Hepatocyte (in vitro differentiated cells): ENCODE results near the gene SERPINB6. TPM values are rescaled to one million over a fixed set of nuclear protein-coding genes. Genes with fewer than 3 reads are reported as not detected.

Source experiments
- DNase-seq: peaks from one replicate; pipeline ENCODE4 v3.0.0-alpha.2; 2016; ENCODE audit warnings: low spot score
- H2AFZ ChIP-seq: fragments of 200-600 bp; sonication (generic); 2 replicates; pipeline ENCODE4 v1.6.0; 2016; ENCODE audit warnings: antibody characterized with exemption, mild to moderate bottlenecking
- H3K27ac ChIP-seq: fragments of 200-600 bp; sonication (generic); 2 replicates; pipeline ENCODE4 v1.5.1; 2016; ENCODE audit warnings: mild to moderate bottlenecking
- H3K27me3 ChIP-seq: fragments of 200-600 bp; sonication (generic); 2 replicates; pipeline ENCODE4 v1.6.1; 2016
- H3K36me3 ChIP-seq: fragments of 200-600 bp; sonication (generic); replicated peaks from 2 replicates; pipeline ENCODE4 v1.5.1; 2016; ENCODE audit warnings: low read depth; ENCODE audit not compliant: insufficient read depth
- H3K4me1 ChIP-seq: fragments of 200-600 bp; sonication (generic); 2 replicates; pipeline ENCODE4 v1.5.1; 2016; ENCODE audit warnings: mild to moderate bottlenecking, moderate library complexity; ENCODE audit not compliant: insufficient read depth
- H3K4me2 ChIP-seq: fragments of 200-600 bp; sonication (generic); 2 replicates; pipeline ENCODE4 v1.6.0; 2016
- H3K4me3 ChIP-seq: fragments of 200-600 bp; sonication (generic); 2 replicates; pipeline ENCODE4 v1.5.1; 2016; ENCODE audit warnings: mild to moderate bottlenecking
- H3K79me2 ChIP-seq: fragments of 200-600 bp; sonication (generic); 2 replicates; pipeline ENCODE4 v1.6.0; 2017; ENCODE audit warnings: mild to moderate bottlenecking
- H3K9me2 ChIP-seq: fragments of 200-600 bp; sonication (generic); replicated peaks from 2 replicates; pipeline ENCODE4 v1.6.0; 2017; ENCODE audit warnings: mild to moderate bottlenecking; ENCODE audit not compliant: insufficient read depth
- H3K9me3 ChIP-seq: fragments of 200-600 bp; sonication (generic); 2 replicates; pipeline ENCODE4 v1.5.1; 2016; ENCODE audit warnings: low read depth, mild to moderate bottlenecking
- H4K20me1 ChIP-seq: fragments of 200-600 bp; sonication (generic); 2 replicates; pipeline ENCODE4 v1.6.0; 2016; ENCODE audit warnings: mild to moderate bottlenecking; ENCODE audit not compliant: insufficient read depth, poor library complexity, severe bottlenecking
- CTCF ChIP-seq: fragments of 200-600 bp; sonication (generic); IDR thresholded peaks from 2 replicates; pipeline ENCODE4 v1.5.1; 2016; ENCODE audit warnings: antibody characterized with exemption, mild to moderate bottlenecking; ENCODE audit not compliant: poor library complexity
- EZH2 ChIP-seq: fragments of 200-600 bp; sonication (generic); IDR thresholded peaks from 2 replicates; pipeline ENCODE4 v1.6.1; 2016; ENCODE audit warnings: antibody characterized with exemption, mild to moderate bottlenecking, borderline replicate concordance
- EZH2phosphoT487 ChIP-seq: fragments of 200-600 bp; sonication (generic); IDR thresholded peaks from one replicate; pipeline ENCODE4 v1.6.1; 2018; ENCODE audit warnings: antibody characterized with exemption, mild to moderate bottlenecking, low read depth, moderate library complexity; ENCODE audit not compliant: unreplicated experiment, severe bottlenecking
- WGBS: methylation state at CpG from one replicate; pipeline ENCODE4 v1.1.6; 2016; ENCODE audit warnings: low lambda C conversion rate; ENCODE audit errors: missing lambda C conversion rate; 5-methylcytosine and 5-hydroxymethylcytosine counted together
- polyA plus RNA-seq: library from polyadenylated mRNA; unstranded; fragments of >200 nt; fragmentation: Nextera tagmentation; extraction: Ambion mirVana; gene quantifications from 2 replicates; pipeline ENCODE4 v1.2.1, GENCODE V29; 2016
- total RNA-seq: library from RNA; depleted of rRNA; stranded (reverse); fragments of >200 nt; gene quantifications from 2 replicates; pipeline ENCODE4 v1.2.3, GENCODE V29; 2014

The SERPINB6 gene
- total and polyA plus RNA-seq, 2 experiments from 2014 or later, result 87.9 to 109 TPM

- H3K4me3 ChIP-seq, result no peak overlapping the region
- no peak for DNase-seq
- H3K79me2 ChIP-seq, result no peaks in the 10 kb centered on the region
- H3K27ac ChIP-seq, result no peak overlapping the region
- WGBS, result 77% methylated on average over 14 of the region's 14 CpGs
- H4K20me1 ChIP-seq, result no peaks in the 10 kb centered on the region
- no peaks in the 10 kb centered on the region for H3K36me3 ChIP-seq
- no peaks in the 10 kb centered on the region for H3K9me2 ChIP-seq
- peaks cover 3% of the 10 kb centered on the region for H3K4me1 ChIP-seq
- no peak overlapping the region for H3K4me2 ChIP-seq
- no peaks in the 10 kb centered on the region for H3K27me3 ChIP-seq
- no peaks in the 10 kb centered on the region for H3K9me3 ChIP-seq
- TF ChIP-seq EZH2 (no peak), CTCF (no peak), EZH2phosphoT487 (no peak)
- H2AFZ ChIP-seq, result no peak overlapping the region
Observed at GRCh38 chr6:2917801-2918445, 53.4 kb downstream of the SERPINB6 start.

- H3K4me2 ChIP-seq, result no peak overlapping the region
Observed at GRCh38 chr6:2917065-2917464, 54.3 kb downstream of the SERPINB6 start.

GRCh38 chr6:2916158-2916925 lies 55.0 kb downstream of the SERPINB6 start:
- Histone ChIP-seq H3K4me1 (peaks cover 3% of the 10 kb centered on the region), H2AFZ (no peak overlapping the region), H3K36me3 (no peaks in the 10 kb centered on the region), H3K4me3 (no peak overlapping the region), H3K9me3 (no peaks in the 10 kb centered on the region), H3K79me2 (no peaks in the 10 kb centered on the region), H3K27me3 (no peaks in the 10 kb centered on the region), H3K27ac (no peak overlapping the region), H4K20me1 (no peaks in the 10 kb centered on the region), H3K4me2 (no peak overlapping the region), H3K9me2 (no peaks in the 10 kb centered on the region)
- no peak for DNase-seq
- TF ChIP-seq EZH2 (no peak), EZH2phosphoT487 (no peak), CTCF (no peak)
- 74% methylated on average over 3 of the region's 3 CpGs for WGBS

More at GRCh38 chr6:2917065-2917464, 54.3 kb downstream of the SERPINB6 start:
- no peaks in the 10 kb centered on the region for H3K79me2 ChIP-seq
- H3K27ac ChIP-seq, result no peak overlapping the region
- H3K4me3 ChIP-seq, result no peak overlapping the region
- TF ChIP-seq EZH2, result no peak
- TF ChIP-seq CTCF, result no peak
- no peak for TF ChIP-seq EZH2phosphoT487
- no peaks in the 10 kb centered on the region for H3K27me3 ChIP-seq
- H4K20me1 ChIP-seq, result no peaks in the 10 kb centered on the region
- H3K9me3 ChIP-seq, result no peaks in the 10 kb centered on the region
- no peak overlapping the region for H2AFZ ChIP-seq
- peaks cover 3% of the 10 kb centered on the region for H3K4me1 ChIP-seq
- DNase-seq, result no peak
- no peaks in the 10 kb centered on the region for H3K36me3 ChIP-seq
- WGBS, result 79% methylated on average over 4 of the region's 4 CpGs
- no peaks in the 10 kb centered on the region for H3K9me2 ChIP-seq
